Neural crest cell (in vitro differentiated cells): ENCODE data around the gene ABCC3. TPM values are rescaled to one million over a fixed set of nuclear protein-coding genes. Genes with fewer than 3 reads are reported as not detected.

Experiments used
- DNase-seq: peaks from one replicate; pipeline ENCODE4 v3.0.0; 2021; ENCODE audit warnings: low read depth, mixed read lengths, low spot score
- H3K27ac Mint-ChIP-seq: one replicate; pipeline ENCODE4 v1.8.0; 2021; ENCODE audit warnings: mild to moderate bottlenecking, mixed read lengths; ENCODE audit not compliant: unreplicated experiment
- H3K27me3 Mint-ChIP-seq: 2 replicates; pipeline ENCODE4 v1.8.0; 2021; ENCODE audit warnings: low read depth, mild to moderate bottlenecking, mixed read lengths
- H3K36me3 Mint-ChIP-seq: 2 replicates; pipeline ENCODE4 v1.8.0; 2021; ENCODE audit warnings: low read depth, mild to moderate bottlenecking, mixed read lengths
- H3K4me1 Mint-ChIP-seq: 2 replicates; pipeline ENCODE4 v1.8.0; 2021; ENCODE audit warnings: mixed read lengths
- H3K4me3 Mint-ChIP-seq: one replicate; pipeline ENCODE4 v1.8.0; 2021; ENCODE audit warnings: mild to moderate bottlenecking, mixed read lengths
- H3K9me3 Mint-ChIP-seq: 2 replicates; pipeline ENCODE4 v1.8.0; 2021; ENCODE audit warnings: mixed read lengths
- CTCF ChIP-seq: fragments of 200-600 bp; sonication (generic); conservative IDR thresholded peaks from 2 replicates; pipeline ENCODE4 v1.5.0; 2021; ENCODE audit warnings: antibody characterized with exemption, mild to moderate bottlenecking
- total RNA-seq: library from RNA; stranded (reverse); gene quantifications from 2 replicates; pipeline ENCODE4 v1.2.1, GENCODE V29; 2021

ABCC3 gene
- total RNA-seq, 1 donor from 2014 or later, result not detected

GRCh38 chr17:50663812-50664374 is 29.2 kb downstream of the ABCC3 start:
- H3K4me1 Mint-ChIP-seq, result peaks cover 12% of the 10 kb centered on the region
- H3K27ac Mint-ChIP-seq, result peak overlapping the region; percentile 88
- DNase-seq, result no peak
- no peaks in the 10 kb centered on the region for H3K36me3 Mint-ChIP-seq
- no peak for TF ChIP-seq CTCF
- no peaks in the 10 kb centered on the region for H3K27me3 Mint-ChIP-seq
- H3K4me3 Mint-ChIP-seq, result no peak overlapping the region
- no peaks in the 10 kb centered on the region for H3K9me3 Mint-ChIP-seq

- Mint-ChIP-seq H3K4me1 (peaks cover 12% of the 10 kb centered on the region), H3K9me3 (no peaks in the 10 kb centered on the region), H3K27ac (no peak overlapping the region), H3K36me3 (no peaks in the 10 kb centered on the region), H3K27me3 (no peaks in the 10 kb centered on the region), H3K4me3 (no peak overlapping the region)
- TF ChIP-seq CTCF, result no peak
- no peak for DNase-seq
Observed at GRCh38 chr17:50664788-50665458, 30.2 kb downstream of the ABCC3 start.

- Mint-ChIP-seq H3K9me3 (no peaks in the 10 kb centered on the region), H3K4me3 (no peak overlapping the region), H3K4me1 (peaks cover 12% of the 10 kb centered on the region), H3K27ac (no peak overlapping the region), H3K36me3 (no peaks in the 10 kb centered on the region), H3K27me3 (no peaks in the 10 kb centered on the region)
- TF ChIP-seq CTCF, result no peak
- no peak for DNase-seq
Observed at GRCh38 chr17:50665838-50666237, 31.2 kb downstream of the ABCC3 start.

GRCh38 chr17:50666316-50666715 is 31.6 kb downstream of the ABCC3 start:
- Mint-ChIP-seq H3K9me3 (no peaks in the 10 kb centered on the region), H3K36me3 (no peaks in the 10 kb centered on the region), H3K27ac (no peak overlapping the region), H3K4me3 (no peak overlapping the region), H3K4me1 (peaks cover 12% of the 10 kb centered on the region), H3K27me3 (no peaks in the 10 kb centered on the region)
- no peak for TF ChIP-seq CTCF
- no peak for DNase-seq

GRCh38 chr17:50667259-50668024 is 32.8 kb downstream of the ABCC3 start:
- no peak for DNase-seq
- no peak for TF ChIP-seq CTCF
- no peaks in the 10 kb centered on the region for H3K27me3 Mint-ChIP-seq

More at GRCh38 chr17:50667259-50668024, 32.8 kb downstream of the ABCC3 start:
- no peak overlapping the region for H3K4me3 Mint-ChIP-seq
- no peaks in the 10 kb centered on the region for H3K9me3 Mint-ChIP-seq
- H3K36me3 Mint-ChIP-seq, result no peaks in the 10 kb centered on the region
- no peak overlapping the region for H3K27ac Mint-ChIP-seq
- H3K4me1 Mint-ChIP-seq, result peaks cover 3% of the 10 kb centered on the region
